ENCODE results near the gene DSG2. TPM values are rescaled to one million over a fixed set of nuclear protein-coding genes. Genes with fewer than 3 reads are reported as not detected.

DSG2 gene
- total RNA-seq, 4 donors from 2014 or later, result 13.9 to 35.4 (median 24.1) TPM

DNA sequence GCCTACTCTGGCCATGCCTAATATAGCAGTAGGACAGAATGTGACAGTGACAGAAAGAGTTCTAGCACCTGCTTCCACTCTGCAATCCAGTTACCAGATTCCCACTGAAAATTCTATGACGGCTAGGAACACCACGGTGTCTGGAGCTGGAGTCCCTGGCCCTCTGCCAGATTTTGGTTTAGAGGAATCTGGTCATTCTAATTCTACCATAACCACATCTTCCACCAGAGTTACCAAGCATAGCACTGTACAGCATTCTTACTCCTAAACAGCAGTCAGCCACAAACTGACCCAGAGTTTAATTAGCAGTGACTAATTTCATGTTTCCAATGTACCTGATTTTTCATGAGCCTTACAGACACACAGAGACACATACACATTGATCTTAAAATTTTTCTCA is 48.5 kb downstream of the DSG2 start:
- 58% methylated on average over 2 of the region's 2 CpGs for WGBS

DNA sequence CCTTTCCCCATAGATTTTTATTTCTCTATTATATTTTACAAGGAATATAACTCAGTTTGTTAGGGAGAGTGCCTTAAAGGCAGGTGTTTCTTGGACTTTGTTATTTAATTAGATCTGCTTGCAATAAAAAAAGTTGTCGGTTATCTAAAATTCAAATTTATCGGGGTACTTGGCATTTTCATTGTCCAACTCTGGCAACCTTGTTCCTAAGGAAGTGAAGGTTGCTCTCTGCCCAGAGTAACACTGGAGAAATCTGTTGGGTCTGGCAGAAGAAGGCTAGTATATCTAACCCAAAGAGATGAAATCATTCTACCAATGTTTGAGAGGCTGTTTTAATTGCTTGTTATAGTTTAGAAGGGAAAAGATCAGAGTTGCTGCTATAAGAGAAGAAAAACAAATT is 50.9 kb downstream of the DSG2 start:
- H3K4me1 ChIP-seq, result no peaks in the 10 kb centered on the region
- TF ChIP-seq, protein P1, sequence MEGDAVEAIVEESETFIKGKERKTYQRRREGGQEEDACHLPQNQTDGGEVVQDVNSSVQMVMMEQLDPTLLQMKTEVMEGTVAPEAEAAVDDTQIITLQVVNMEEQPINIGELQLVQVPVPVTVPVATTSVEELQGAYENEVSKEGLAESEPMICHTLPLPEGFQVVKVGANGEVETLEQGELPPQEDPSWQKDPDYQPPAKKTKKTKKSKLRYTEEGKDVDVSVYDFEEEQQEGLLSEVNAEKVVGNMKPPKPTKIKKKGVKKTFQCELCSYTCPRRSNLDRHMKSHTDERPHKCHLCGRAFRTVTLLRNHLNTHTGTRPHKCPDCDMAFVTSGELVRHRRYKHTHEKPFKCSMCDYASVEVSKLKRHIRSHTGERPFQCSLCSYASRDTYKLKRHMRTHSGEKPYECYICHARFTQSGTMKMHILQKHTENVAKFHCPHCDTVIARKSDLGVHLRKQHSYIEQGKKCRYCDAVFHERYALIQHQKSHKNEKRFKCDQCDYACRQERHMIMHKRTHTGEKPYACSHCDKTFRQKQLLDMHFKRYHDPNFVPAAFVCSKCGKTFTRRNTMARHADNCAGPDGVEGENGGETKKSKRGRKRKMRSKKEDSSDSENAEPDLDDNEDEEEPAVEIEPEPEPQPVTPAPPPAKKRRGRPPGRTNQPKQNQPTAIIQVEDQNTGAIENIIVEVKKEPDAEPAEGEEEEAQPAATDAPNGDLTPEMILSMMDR (IDR thresholded peaks at IDR 0.05), result no peak
- TF ChIP-seq EP300 (IDR thresholded peaks at IDR 0.05) (no peak), POLR2A (IDR thresholded peaks at IDR 0.05) (no peak), POLR2AphosphoS5 (IDR thresholded peaks at IDR 0.05) (no peak)
- H3K9me3 ChIP-seq, result no peaks in the 10 kb centered on the region
- H3K4me3 ChIP-seq, result no peak overlapping the region
- no peak overlapping the region for H3K27ac ChIP-seq
- no peaks in the 10 kb centered on the region for H3K27me3 ChIP-seq
- no peak for DNase-seq (ENCODE audit: low spot score in 2 of 2)
- H3K36me3 ChIP-seq, result no peaks in the 10 kb centered on the region
- 90% methylated on average over 2 of the region's 2 CpGs for WGBS

More for the DNA sequence above, 48.5 kb downstream of the DSG2 start:
- Histone ChIP-seq H3K36me3 (peaks cover 4% of the 10 kb centered on the region), H3K9me3 (no peaks in the 10 kb centered on the region), H3K4me1 (no peaks in the 10 kb centered on the region), H3K27ac (no peak overlapping the region), H3K4me3 (no peak overlapping the region), H3K27me3 (no peaks in the 10 kb centered on the region)
- TF ChIP-seq POLR2AphosphoS5 (IDR thresholded peaks at IDR 0.05) (no peak), EP300 (IDR thresholded peaks at IDR 0.05) (no peak), POLR2A (IDR thresholded peaks at IDR 0.05) (no peak)
- TF ChIP-seq, protein P1 (IDR thresholded peaks at IDR 0.05), result no peak
- DNase-seq (ENCODE audit: low spot score in 2 of 2), result no peak

DNA sequence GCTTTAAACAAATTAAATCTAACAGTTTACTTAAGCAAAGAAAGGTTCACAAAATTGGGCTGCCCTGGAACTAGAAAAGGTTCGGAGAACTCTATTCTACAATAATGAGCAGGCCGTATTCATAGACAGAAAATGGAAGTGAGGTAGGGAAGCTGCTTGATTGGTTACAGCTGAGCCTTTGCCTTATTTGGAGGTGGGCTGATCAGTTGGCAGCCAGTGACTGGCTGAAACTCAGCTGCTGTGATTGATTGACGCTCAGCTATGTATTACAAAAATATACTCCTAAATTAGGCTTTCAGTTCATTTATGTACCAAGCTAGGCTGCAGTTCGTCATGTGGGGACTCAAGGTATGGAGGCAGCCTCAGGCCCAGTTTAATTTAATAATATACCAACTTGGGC is 51.4 kb downstream of the DSG2 start:
- DNase-seq (ENCODE audit: low spot score in 2 of 2), result no peak
- Histone ChIP-seq H3K4me1 (no peaks in the 10 kb centered on the region), H3K27me3 (no peaks in the 10 kb centered on the region), H3K27ac (no peak overlapping the region), H3K36me3 (no peaks in the 10 kb centered on the region), H3K9me3 (no peaks in the 10 kb centered on the region), H3K4me3 (no peak overlapping the region)
- TF ChIP-seq POLR2AphosphoS5 (IDR thresholded peaks at IDR 0.05) (no peak), EP300 (IDR thresholded peaks at IDR 0.05) (no peak), POLR2A (IDR thresholded peaks at IDR 0.05) (no peak)
- TF ChIP-seq, protein P1 (IDR thresholded peaks at IDR 0.05), result no peak
- 91% methylated on average over 4 of the region's 4 CpGs for WGBS

DNA sequence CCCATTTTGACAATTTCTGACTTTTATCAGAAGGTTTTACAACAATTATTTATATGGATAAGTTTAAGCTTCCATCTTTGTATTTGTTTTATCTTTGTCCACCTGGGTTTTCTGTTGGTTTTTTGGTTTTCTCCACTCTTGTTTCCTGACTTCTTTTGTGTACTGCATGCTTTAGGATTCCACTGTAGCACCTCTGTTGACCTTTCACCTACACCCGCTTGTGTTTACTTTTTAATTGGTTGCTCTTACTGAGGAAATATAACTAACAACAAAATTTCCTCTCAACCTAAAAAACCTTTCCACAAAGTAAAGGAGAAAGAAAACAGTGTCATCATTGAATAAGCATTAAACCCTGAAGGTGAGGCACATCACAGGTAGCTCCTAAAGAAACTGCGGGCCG is 53.9 kb downstream of the DSG2 start:
- H3K9me3 ChIP-seq, result no peaks in the 10 kb centered on the region
- TF ChIP-seq POLR2AphosphoS5 (IDR thresholded peaks at IDR 0.05), result no peak
- TF ChIP-seq, protein P1 (IDR thresholded peaks at IDR 0.05), result no peak
- no peak for TF ChIP-seq EP300 (IDR thresholded peaks at IDR 0.05)
- TF ChIP-seq POLR2A (IDR thresholded peaks at IDR 0.05), result no peak
- no peaks in the 10 kb centered on the region for H3K36me3 ChIP-seq
- no peak for DNase-seq (ENCODE audit: low spot score in 2 of 2)
- H3K4me3 ChIP-seq, result no peak overlapping the region
- WGBS, result 95% methylated on average over 3 of the region's 3 CpGs
- H3K4me1 ChIP-seq, result peaks cover 3% of the 10 kb centered on the region
- H3K27me3 ChIP-seq, result no peaks in the 10 kb centered on the region
- H3K27ac ChIP-seq, result no peak overlapping the region

DNA sequence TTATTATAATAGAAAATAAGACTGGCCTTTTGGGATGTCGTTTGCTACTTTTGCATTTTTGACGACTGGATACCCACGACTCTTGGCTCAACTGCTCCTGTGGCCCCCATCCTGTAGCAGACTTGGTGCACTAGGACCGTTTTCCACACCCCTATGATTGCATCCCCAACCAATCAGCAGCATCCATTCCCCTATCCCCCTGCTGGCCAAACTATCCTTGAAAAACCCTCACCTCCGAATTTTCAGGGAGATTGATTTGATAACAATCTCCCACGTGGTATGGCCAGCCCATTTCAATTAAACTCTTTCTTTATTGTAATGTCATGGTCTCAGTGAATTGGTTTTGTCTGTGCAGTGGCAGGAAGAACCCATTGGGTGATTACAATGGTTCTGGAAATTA is 55.8 kb downstream of the DSG2 start:
- no peak for DNase-seq (ENCODE audit: low spot score in 2 of 2)
- WGBS, result 40% methylated on average over 6 of the region's 6 CpGs

More for the DNA sequence above, 55.8 kb downstream of the DSG2 start:
- Histone ChIP-seq H3K27ac (no peak overlapping the region), H3K9me3 (no peaks in the 10 kb centered on the region), H3K36me3 (no peaks in the 10 kb centered on the region), H3K4me1 (peaks cover 3% of the 10 kb centered on the region), H3K4me3 (no peak overlapping the region), H3K27me3 (no peaks in the 10 kb centered on the region)
- TF ChIP-seq POLR2AphosphoS5 (IDR thresholded peaks at IDR 0.05), result no peak
- TF ChIP-seq EP300 (IDR thresholded peaks at IDR 0.05), result no peak
- TF ChIP-seq, protein P1 (IDR thresholded peaks at IDR 0.05), result no peak
- TF ChIP-seq POLR2A (IDR thresholded peaks at IDR 0.05), result no peak

All from suprapubic skin (tissue), 4 donors.